Uterus (tissue), 4 donors: Measurements from ENCODE around the gene VAV3. TPM values are rescaled to one million over a fixed set of nuclear protein-coding genes. Genes with fewer than 3 reads are reported as not detected.

Experiments
- DNase-seq, 2 donors: peaks; one replicate each; pipeline ENCODE4 v3.0.0-alpha.2; 2019 to 2020
- H3K27ac ChIP-seq, 2 donors: fragments of 200-600 bp; sonication (generic); 1 replicate in 1 of 2; 2 replicates in 1 of 2; pipeline ENCODE4 v1.5.1; 2016 to 2018
- H3K27me3 ChIP-seq, 2 donors: fragments of 200-600 bp; sonication (generic); one replicate each; pipeline ENCODE4 v1.5.1; 2018 to 2019; ENCODE audit warnings: control low read depth in 1 of 2
- H3K36me3 ChIP-seq, 2 donors: fragments of 200-600 bp; sonication (generic); one replicate each; pipeline ENCODE4 v1.5.1; 2019; ENCODE audit warnings: control low read depth in 1 of 2
- H3K4me1 ChIP-seq, 2 donors: fragments of 200-600 bp; sonication (generic); one replicate each; pipeline ENCODE4 v1.5.1; 2018 to 2019; ENCODE audit warnings: control low read depth in 1 of 2
- H3K4me3 ChIP-seq, 2 donors: fragments of 200-600 bp; sonication (generic); 1 replicate in 1 of 2; 2 replicates in 1 of 2; pipeline ENCODE4 v1.5.1; 2018 to 2019; ENCODE audit warnings: mild to moderate bottlenecking in 1 of 2
- H3K9me3 ChIP-seq, 2 donors: fragments of 200-600 bp; sonication (generic); one replicate each; pipeline ENCODE4 v1.5.1; 2019; ENCODE audit warnings: control low read depth in 1 of 2
- POLR2A ChIP-seq, 2 donors: fragments of 450-650 bp; IDR thresholded peaks; one replicate each; pipeline ENCODE4 v1.6.1; 2016; ENCODE audit warnings: antibody characterized with exemption in 2 of 2, mild to moderate bottlenecking in 1 of 2, moderate library complexity in 1 of 2
- intact Hi-C: fragments of 100-400 bp; cut with DNase I; formaldehyde crosslinking; loops from one replicate; pipeline ENCODE4 v1.15.1; 2023; ENCODE audit warnings: low total_unique reads
- total RNA-seq, 4 donors: library from RNA; depleted of rRNA in 3 of 4; stranded (reverse); fragments of >200 nt in 3 of 4; gene quantifications; one replicate each; pipeline versions ENCODE4 v1.1.0 to v1.2.4, GENCODE V29; 2014 to 2023
- TF ChIP-seq, protein P1 (sequence below), 4 experiments: fragments of 200-600 bp in 2 of 4; fragments of 450-650 bp in 2 of 4; sonication (generic) in 2 of 4; IDR thresholded peaks; one replicate each; pipeline ENCODE4 v1.5.1; 2016 to 2019; ENCODE audit warnings: antibody characterized with exemption in 4 of 4, mild to moderate bottlenecking in 2 of 4, moderate library complexity in 1 of 4
- donor health status: DM: yes; HTN: yes; CAD: no.

Gene VAV3
- total RNA-seq, 4 donors from 2014 or later = 0.88 to 22.5 (median 8.6) TPM

DNA sequence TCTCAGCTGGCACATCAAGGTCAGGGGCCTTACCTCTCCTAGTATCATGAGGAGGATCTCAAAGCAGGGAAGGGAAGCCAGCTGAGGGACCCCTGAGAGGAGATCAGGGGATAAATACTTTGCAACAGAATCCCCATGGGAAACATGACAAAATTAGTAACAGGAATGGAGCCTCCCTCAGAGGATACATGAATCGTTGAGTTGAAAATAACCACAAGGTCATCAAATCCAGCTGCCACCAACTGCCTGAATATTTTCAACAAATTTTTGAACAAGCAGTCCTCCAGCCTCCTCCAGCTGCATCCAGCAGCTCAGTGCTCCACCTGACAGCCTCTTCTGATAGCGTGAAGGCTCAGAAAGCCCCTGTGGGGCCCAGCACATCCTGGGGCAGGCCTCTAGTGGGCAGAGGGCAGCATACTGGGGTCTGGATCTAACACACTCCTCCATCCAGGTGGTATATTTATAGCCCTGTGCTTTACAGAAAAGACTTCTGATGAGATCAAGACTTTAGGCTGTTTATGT is 419.9 kb downstream of the VAV3 start:
- Histone ChIP-seq H3K36me3 (no peaks in the 10 kb centered on the region), H3K4me3 (no peak overlapping the region), H3K4me1 (no peaks in the 10 kb centered on the region), H3K27me3 (no peaks in the 10 kb centered on the region), H3K27ac (no peak overlapping the region), H3K9me3 (no peaks in the 10 kb centered on the region)
- TF ChIP-seq, protein P1, sequence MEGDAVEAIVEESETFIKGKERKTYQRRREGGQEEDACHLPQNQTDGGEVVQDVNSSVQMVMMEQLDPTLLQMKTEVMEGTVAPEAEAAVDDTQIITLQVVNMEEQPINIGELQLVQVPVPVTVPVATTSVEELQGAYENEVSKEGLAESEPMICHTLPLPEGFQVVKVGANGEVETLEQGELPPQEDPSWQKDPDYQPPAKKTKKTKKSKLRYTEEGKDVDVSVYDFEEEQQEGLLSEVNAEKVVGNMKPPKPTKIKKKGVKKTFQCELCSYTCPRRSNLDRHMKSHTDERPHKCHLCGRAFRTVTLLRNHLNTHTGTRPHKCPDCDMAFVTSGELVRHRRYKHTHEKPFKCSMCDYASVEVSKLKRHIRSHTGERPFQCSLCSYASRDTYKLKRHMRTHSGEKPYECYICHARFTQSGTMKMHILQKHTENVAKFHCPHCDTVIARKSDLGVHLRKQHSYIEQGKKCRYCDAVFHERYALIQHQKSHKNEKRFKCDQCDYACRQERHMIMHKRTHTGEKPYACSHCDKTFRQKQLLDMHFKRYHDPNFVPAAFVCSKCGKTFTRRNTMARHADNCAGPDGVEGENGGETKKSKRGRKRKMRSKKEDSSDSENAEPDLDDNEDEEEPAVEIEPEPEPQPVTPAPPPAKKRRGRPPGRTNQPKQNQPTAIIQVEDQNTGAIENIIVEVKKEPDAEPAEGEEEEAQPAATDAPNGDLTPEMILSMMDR (IDR thresholded peaks at IDR 0.05) = no peak
- no peak for TF ChIP-seq POLR2A (IDR thresholded peaks at IDR 0.05)
- intact Hi-C loops = no loop called here
- no peak for DNase-seq

DNA sequence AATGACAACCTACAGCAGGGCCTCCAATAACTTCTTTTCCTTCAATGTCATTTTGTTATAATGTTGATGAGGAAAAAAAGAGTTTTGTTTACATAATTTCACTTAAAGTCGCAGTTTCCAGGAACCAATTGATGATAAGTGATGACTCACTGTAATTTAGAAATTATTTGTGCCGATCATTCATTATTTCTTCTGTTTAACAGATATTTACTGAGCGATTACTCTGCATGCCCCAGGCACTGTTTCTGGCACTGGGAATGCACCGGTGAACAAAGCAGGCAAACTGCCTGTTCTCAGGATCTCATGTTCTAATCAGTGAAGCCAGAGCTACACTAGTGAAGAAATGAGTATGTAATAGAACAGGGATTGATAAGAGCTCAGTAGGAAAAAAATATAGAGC is 420.7 kb downstream of the VAV3 start:
- Histone ChIP-seq H3K4me3 (no peak overlapping the region), H3K36me3 (no peaks in the 10 kb centered on the region), H3K27me3 (no peaks in the 10 kb centered on the region), H3K4me1 (no peaks in the 10 kb centered on the region), H3K9me3 (no peaks in the 10 kb centered on the region), H3K27ac (no peak overlapping the region)
- DNase-seq = no peak
- no peak for TF ChIP-seq POLR2A (IDR thresholded peaks at IDR 0.05)
- TF ChIP-seq, protein P1 (IDR thresholded peaks at IDR 0.05) = no peak
- intact Hi-C loops = no loop called here

DNA sequence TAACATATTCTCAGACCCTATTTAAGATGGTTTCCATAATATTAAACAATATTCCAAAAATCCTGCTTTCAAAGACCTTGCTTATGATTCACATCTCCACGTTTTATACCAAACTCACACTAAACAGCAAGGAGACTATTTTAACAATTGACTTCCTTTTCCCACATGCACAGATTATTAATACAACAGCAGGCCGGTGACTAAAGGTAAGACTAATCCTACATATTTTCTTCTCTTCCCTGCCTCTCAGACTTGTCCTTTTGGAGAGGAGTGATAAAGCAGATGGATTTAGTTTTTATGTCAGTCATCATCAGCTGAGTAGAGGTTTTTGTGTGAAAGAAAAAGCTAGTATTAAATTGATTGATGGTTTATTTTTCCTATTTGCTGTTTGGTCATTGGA is 423.6 kb downstream of the VAV3 start:
- no peak for TF ChIP-seq POLR2A (IDR thresholded peaks at IDR 0.05)
- TF ChIP-seq, protein P1 (IDR thresholded peaks at IDR 0.05) = no peak
- no peaks in the 10 kb centered on the region for H3K4me1 ChIP-seq
- no peaks in the 10 kb centered on the region for H3K36me3 ChIP-seq
- no peaks in the 10 kb centered on the region for H3K27me3 ChIP-seq
- H3K27ac ChIP-seq = no peak overlapping the region
- no peak for DNase-seq
- H3K4me3 ChIP-seq = no peak overlapping the region
- H3K9me3 ChIP-seq = no peaks in the 10 kb centered on the region
- intact Hi-C loops = no loop called here

DNA sequence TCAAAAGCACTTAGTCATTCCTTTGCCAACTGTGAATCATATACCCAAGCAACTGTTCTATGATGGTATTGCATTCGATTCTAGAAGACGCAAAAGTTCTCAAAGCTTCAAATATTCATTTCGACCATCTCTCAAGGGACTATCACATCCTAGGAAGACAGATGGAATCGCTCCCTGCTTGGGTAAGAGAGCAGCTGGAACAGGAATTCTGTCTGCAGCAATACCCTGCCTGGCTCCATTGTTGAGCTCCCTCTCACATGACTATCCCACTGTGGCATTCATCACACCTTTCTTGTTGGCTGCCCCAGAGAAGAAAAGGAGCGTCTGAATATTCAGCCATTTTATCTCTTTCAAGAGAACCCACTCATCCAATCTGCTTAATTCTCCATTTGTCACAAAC is 426.5 kb downstream of the VAV3 start:
- Histone ChIP-seq H3K9me3 (no peaks in the 10 kb centered on the region), H3K4me1 (no peaks in the 10 kb centered on the region), H3K27me3 (no peaks in the 10 kb centered on the region), H3K27ac (no peak overlapping the region), H3K4me3 (no peak overlapping the region), H3K36me3 (no peaks in the 10 kb centered on the region)
- intact Hi-C loops = no loop called here
- TF ChIP-seq, protein P1 (IDR thresholded peaks at IDR 0.05) = no peak
- no peak for TF ChIP-seq POLR2A (IDR thresholded peaks at IDR 0.05)
- no peak for DNase-seq

DNA sequence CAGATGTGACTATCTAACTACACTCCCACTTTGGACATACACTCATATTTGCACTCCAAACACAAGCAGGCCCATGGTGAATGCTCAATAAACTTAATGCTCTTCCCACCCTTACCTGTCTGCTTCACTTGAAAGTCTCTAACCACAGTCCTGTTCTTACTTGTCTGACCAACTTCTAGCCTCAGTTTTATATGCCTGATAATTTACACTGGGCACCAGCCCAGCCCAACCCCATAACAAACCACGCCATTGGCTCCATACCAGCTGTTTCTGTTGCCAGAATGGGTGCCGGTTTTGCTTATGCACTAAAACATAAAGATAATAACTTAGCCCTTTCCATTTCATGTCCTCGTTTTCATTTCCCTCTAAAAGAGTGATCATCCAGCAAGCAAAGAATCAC is 428.7 kb downstream of the VAV3 start:
- Histone ChIP-seq H3K9me3 (no peaks in the 10 kb centered on the region), H3K27me3 (no peaks in the 10 kb centered on the region)

More for the DNA sequence above, 428.7 kb downstream of the VAV3 start:
- Histone ChIP-seq H3K27ac (no peak overlapping the region), H3K4me3 (no peak overlapping the region), H3K36me3 (no peaks in the 10 kb centered on the region), H3K4me1 (no peaks in the 10 kb centered on the region)
- intact Hi-C loops = no loop called here
- no peak for DNase-seq
- TF ChIP-seq, protein P1 (IDR thresholded peaks at IDR 0.05) = no peak
- no peak for TF ChIP-seq POLR2A (IDR thresholded peaks at IDR 0.05)
